Suprapubic skin (tissue), 4 donors: Measurements from ENCODE around the gene DCK. TPM values are rescaled to one million over a fixed set of nuclear protein-coding genes. Genes with fewer than 3 reads are reported as not detected.
"Not testable (repeated sequence)": the region's sequence is repeated elsewhere in the genome, so short reads cannot be mapped to it uniquely, and the experiment has no call there.

Source experiments
- DNase-seq, 2 donors: peaks; one replicate each; pipeline ENCODE4 v3.0.0-alpha.2; 2019; ENCODE audit warnings: low spot score in 2 of 2
- H3K27ac ChIP-seq: fragments of 200-600 bp; sonication (generic); one replicate; pipeline ENCODE4 v1.5.1; 2019
- H3K27me3 ChIP-seq: fragments of 200-600 bp; sonication (generic); one replicate; pipeline ENCODE4 v1.5.1; 2019
- H3K36me3 ChIP-seq: fragments of 200-600 bp; sonication (generic); one replicate; pipeline ENCODE4 v1.5.1; 2019
- H3K4me1 ChIP-seq: fragments of 200-600 bp; sonication (generic); one replicate; pipeline ENCODE4 v1.5.1; 2019
- H3K4me3 ChIP-seq: fragments of 200-600 bp; sonication (generic); one replicate; pipeline ENCODE4 v1.5.1; 2019; ENCODE audit warnings: mild to moderate bottlenecking
- H3K9me3 ChIP-seq: fragments of 200-600 bp; sonication (generic); one replicate; pipeline ENCODE4 v1.5.1; 2019
- EP300 ChIP-seq: sonication (generic); formaldehyde crosslinking; IDR thresholded peaks from one replicate; pipeline ENCODE4 v1.6.1; 2017; ENCODE audit warnings: antibody characterized with exemption
- POLR2A ChIP-seq, 2 donors: fragments of 450-650 bp; IDR thresholded peaks; one replicate each; pipeline ENCODE4 v1.6.1; 2017; ENCODE audit warnings: antibody characterized with exemption in 2 of 2, mild to moderate bottlenecking in 2 of 2, moderate library complexity in 2 of 2
- POLR2AphosphoS5 ChIP-seq, 3 donors: sonication (generic); formaldehyde crosslinking; IDR thresholded peaks; one replicate each; pipeline ENCODE4 v1.6.1; 2017; ENCODE audit warnings: antibody characterized with exemption in 3 of 3
- WGBS: methylation state at CpG from one replicate; pipeline ENCODE4 v1.1.5; 2018; 5-methylcytosine and 5-hydroxymethylcytosine counted together
- total RNA-seq, 4 donors: library from RNA; depleted of rRNA; stranded (reverse); fragments of >200 nt; gene quantifications; one replicate each; pipeline ENCODE4 v1.1.0, GENCODE V29; 2016
- TF ChIP-seq, protein P1 (sequence below), 2 donors: fragments of 200-600 bp in 1 of 2; fragments of 450-650 bp in 1 of 2; sonication (generic) in 1 of 2; IDR thresholded peaks; one replicate each; pipeline ENCODE4 v1.5.1; 2016 to 2019; ENCODE audit warnings: antibody characterized with exemption in 2 of 2, mild to moderate bottlenecking in 1 of 2, moderate library complexity in 1 of 2

The DCK gene
- total RNA-seq, 4 donors from 2014 or later: 7.7 to 19.6 (median 15.8) TPM

DNA sequence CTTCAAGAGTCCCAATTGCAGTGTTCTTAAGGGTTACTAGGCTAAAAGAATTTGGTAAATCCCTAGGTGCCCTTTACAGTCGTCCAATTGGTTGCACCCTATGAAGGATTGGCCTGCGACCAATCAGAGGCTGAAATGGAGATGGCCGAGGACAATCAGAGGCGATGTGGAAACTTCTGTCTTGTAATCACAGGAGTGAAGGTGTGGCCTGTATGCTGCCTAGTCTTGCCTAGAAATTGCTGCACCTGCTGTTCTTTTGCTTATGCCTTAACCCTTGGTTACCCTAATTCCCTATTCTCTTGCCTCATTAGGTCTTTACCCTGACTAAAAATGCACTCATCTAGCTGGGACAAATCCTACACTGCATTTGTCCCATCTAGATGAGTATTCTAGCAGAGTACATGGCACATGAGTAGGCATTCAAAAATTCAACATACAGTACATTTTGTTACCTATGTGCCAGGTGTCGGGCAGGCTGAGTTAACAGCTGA lies 1.0 kb upstream of the DCK start:
- H3K4me1 ChIP-seq: peaks cover 45% of the 10 kb centered on the region
- peak overlapping the region; percentile 89 for H3K4me3 ChIP-seq
- H3K36me3 ChIP-seq: no peaks in the 10 kb centered on the region
- 41% methylated on average over 5 of the region's 5 CpGs for WGBS
- no peaks in the 10 kb centered on the region for H3K9me3 ChIP-seq
- peak overlapping the region; percentile 90 for H3K27ac ChIP-seq
- H3K27me3 ChIP-seq: no peaks in the 10 kb centered on the region
- TF ChIP-seq POLR2AphosphoS5 (IDR thresholded peaks at IDR 0.05) (no peak), EP300 (no peak), POLR2A (IDR thresholded peaks at IDR 0.05) (no peak)
- TF ChIP-seq, protein P1, sequence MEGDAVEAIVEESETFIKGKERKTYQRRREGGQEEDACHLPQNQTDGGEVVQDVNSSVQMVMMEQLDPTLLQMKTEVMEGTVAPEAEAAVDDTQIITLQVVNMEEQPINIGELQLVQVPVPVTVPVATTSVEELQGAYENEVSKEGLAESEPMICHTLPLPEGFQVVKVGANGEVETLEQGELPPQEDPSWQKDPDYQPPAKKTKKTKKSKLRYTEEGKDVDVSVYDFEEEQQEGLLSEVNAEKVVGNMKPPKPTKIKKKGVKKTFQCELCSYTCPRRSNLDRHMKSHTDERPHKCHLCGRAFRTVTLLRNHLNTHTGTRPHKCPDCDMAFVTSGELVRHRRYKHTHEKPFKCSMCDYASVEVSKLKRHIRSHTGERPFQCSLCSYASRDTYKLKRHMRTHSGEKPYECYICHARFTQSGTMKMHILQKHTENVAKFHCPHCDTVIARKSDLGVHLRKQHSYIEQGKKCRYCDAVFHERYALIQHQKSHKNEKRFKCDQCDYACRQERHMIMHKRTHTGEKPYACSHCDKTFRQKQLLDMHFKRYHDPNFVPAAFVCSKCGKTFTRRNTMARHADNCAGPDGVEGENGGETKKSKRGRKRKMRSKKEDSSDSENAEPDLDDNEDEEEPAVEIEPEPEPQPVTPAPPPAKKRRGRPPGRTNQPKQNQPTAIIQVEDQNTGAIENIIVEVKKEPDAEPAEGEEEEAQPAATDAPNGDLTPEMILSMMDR (IDR thresholded peaks at IDR 0.05): no peak
- DNase-seq: no peak

DNA sequence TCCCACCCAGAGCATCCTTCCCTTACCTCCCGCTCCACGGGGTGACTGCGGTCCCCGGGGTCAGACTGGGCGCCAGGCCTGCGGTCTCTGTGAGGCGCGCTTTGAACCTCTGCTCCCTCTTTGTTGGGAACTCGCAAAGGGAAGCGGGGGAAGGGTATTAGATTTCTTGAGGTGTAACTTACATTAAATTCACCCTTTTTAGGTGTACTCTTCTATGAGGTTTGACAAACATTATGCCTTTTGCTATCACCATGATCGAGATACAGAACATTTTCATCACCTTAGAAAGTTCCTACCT lies 569 bp downstream of the DCK start:
- Histone ChIP-seq H3K36me3 (peaks cover 5% of the 10 kb centered on the region), H3K4me1 (peaks cover 48% of the 10 kb centered on the region), H3K27me3 (no peaks in the 10 kb centered on the region), H3K4me3 (peak overlapping the region; percentile 89), H3K27ac (peak overlapping the region; percentile 90), H3K9me3 (no peaks in the 10 kb centered on the region)
- no peak for TF ChIP-seq EP300
- DNase-seq: no peak
- WGBS: 4% methylated on average over 10 of the region's 11 CpGs

DNA sequence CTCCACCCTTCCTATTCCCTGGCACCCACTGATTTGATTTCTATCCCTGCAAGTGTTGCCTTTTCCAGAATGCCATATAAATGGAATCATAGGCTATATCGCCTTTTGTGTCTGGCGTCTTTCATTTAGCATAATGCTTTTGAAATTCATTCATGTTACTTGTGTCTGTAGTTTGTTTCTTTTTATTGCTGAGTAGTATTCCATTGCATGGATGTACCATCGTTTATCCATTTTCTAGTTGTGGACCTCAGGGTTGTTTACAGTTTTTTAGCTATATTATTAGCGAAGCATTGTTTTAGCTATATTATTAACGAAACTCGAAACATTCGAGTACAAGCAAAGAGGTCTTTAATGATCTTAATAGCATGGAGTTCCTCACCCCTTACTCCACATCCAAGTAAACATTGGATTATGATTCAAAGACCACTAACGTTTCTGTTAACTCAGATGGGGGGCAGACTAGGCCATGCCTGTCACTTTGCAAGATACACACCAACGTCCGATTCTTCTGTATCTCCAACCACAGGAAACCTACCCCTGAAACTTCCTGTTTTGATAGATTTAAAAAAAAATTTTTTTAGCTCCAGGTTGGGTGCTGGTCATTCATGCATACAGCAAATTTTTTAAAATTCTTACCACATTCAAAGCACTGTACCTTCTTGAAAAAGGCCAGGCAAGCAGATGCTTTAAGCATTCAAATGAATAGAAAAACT lies 1.1 kb downstream of the DCK start:
- peak overlapping the region; percentile 89 for H3K4me3 ChIP-seq
- no peaks in the 10 kb centered on the region for H3K27me3 ChIP-seq
- no peaks in the 10 kb centered on the region for H3K9me3 ChIP-seq
- TF ChIP-seq POLR2AphosphoS5 (IDR thresholded peaks at IDR 0.05): no peak
- TF ChIP-seq, protein P1 (IDR thresholded peaks at IDR 0.05): no peak
- TF ChIP-seq EP300: no peak
- TF ChIP-seq POLR2A (IDR thresholded peaks at IDR 0.05): no peak
- WGBS: 74% methylated on average over 10 of the region's 10 CpGs
- no peak for DNase-seq
- H3K4me1 ChIP-seq: peaks cover 48% of the 10 kb centered on the region
- peaks cover 8% of the 10 kb centered on the region for H3K36me3 ChIP-seq
- peak overlapping the region; percentile 90 for H3K27ac ChIP-seq

DNA sequence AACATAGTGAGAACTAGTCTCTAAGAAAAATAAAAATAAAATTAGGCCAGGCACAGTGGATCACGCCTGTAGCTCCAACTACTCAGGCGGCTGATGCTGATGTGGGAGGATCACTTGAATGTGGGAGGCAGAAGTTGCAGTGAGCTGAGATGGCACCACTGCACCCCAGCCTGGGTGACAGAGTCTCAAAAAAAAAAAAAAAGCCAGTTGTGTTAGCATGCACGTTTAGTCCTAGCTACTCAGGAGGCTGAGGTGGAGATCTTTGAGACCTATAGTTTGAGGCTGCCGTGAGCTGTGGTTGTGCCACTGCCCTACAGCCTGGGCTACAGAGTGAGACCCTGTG lies 2.5 kb downstream of the DCK start:
- H3K4me1 ChIP-seq: peaks cover 48% of the 10 kb centered on the region
- no peak for DNase-seq
- 47% methylated on average over 4 of the region's 4 CpGs for whole genome bisulfite sequencing
- peak overlapping the region; percentile 15 for H3K27ac ChIP-seq
- TF ChIP-seq, protein P1 (IDR thresholded peaks at IDR 0.05): no peak
- TF ChIP-seq POLR2A (IDR thresholded peaks at IDR 0.05): no peak
- TF ChIP-seq EP300: no peak
- TF ChIP-seq POLR2AphosphoS5 (IDR thresholded peaks at IDR 0.05): no peak
- H3K4me3 ChIP-seq: peak overlapping the region; percentile 18
- H3K9me3 ChIP-seq: no peaks in the 10 kb centered on the region
- H3K27me3 ChIP-seq: no peaks in the 10 kb centered on the region
- peaks cover 8% of the 10 kb centered on the region for H3K36me3 ChIP-seq

DNA sequence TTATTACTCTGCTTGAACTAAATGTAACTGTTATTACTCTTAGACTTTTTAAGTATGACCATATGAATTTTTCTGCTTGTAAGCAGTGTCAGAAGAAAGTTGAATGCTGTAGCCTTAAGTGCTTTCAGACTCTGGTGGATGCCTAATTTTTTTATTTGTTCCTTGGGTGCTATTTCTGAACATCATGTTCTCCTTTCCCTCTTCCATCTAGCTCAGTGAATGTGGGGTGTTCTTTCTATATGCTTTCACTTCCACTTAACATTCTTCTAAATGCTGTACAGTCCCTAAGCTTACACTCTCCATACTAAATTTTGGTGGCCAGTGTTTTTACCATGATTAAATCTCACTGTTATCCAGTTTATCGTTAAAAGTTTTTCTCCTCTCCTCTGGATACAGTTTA lies 3.6 kb downstream of the DCK start:
- no peak for DNase-seq
- Histone ChIP-seq H3K27me3 (no peaks in the 10 kb centered on the region), H3K9me3 (no peaks in the 10 kb centered on the region), H3K4me1 (peaks cover 47% of the 10 kb centered on the region), H3K36me3 (peaks cover 8% of the 10 kb centered on the region), H3K4me3 (no peak overlapping the region), H3K27ac (no peak overlapping the region)
- 63% methylated on average over 1 of the region's 1 CpG for WGBS
- TF ChIP-seq EP300: no peak
- no peak for TF ChIP-seq POLR2A (IDR thresholded peaks at IDR 0.05)
- TF ChIP-seq, protein P1 (IDR thresholded peaks at IDR 0.05): no peak
- TF ChIP-seq POLR2AphosphoS5 (IDR thresholded peaks at IDR 0.05): no peak

DNA sequence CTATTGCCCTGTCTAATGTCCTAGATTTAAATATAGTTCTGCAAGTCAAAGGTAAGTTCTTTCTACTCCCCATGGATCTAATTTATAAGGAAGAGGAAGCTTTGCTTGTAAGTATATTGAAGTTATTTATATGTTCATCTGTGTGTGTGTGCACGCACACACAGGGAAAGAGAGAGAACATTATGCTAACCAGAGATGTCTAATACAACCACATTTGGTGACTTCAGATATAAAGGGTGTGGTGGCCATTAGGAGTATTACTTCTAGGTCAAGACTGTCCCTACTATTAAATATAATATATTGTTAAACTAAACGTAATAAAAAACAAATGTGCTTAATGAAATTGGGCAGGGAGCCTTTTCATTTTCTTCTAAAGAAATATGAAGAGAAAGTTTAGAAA lies 4.1 kb downstream of the DCK start:
- Histone ChIP-seq H3K9me3 (no peaks in the 10 kb centered on the region), H3K4me1 (peaks cover 42% of the 10 kb centered on the region), H3K27me3 (no peaks in the 10 kb centered on the region), H3K4me3 (no peak overlapping the region), H3K36me3 (peaks cover 8% of the 10 kb centered on the region), H3K27ac (no peak overlapping the region)
- TF ChIP-seq POLR2A (IDR thresholded peaks at IDR 0.05): no peak
- TF ChIP-seq, protein P1 (IDR thresholded peaks at IDR 0.05): no peak
- TF ChIP-seq POLR2AphosphoS5 (IDR thresholded peaks at IDR 0.05): no peak
- TF ChIP-seq EP300: no peak
- no peak for DNase-seq
- whole genome bisulfite sequencing: 33% methylated on average over 2 of the region's 2 CpGs

DNA sequence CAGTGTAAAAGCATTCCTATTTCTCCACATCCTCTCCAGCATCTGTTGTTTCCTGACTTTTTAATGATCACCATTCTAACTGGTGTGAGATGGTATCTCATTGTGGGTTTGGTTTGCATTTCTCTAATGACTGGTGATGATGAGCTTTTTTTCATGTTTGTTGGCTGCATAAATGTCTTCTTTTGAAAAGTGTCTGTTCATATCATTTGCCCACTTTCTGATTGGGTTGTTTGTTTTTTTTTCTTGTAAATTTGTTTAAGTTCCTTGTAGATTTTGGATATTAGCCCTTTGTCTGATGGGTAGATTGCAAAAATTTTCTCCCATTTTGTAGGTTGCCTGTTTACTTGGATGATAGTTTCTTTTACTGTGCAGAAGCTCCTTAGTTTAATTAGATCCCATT lies 6.2 kb downstream of the DCK start:
- H3K9me3 ChIP-seq, H3K27ac ChIP-seq, DNase-seq, H3K27me3 ChIP-seq, H3K4me3 ChIP-seq: not testable (repeated sequence)
- peaks cover 31% of the 10 kb centered on the region for H3K4me1 ChIP-seq
- peaks cover 11% of the 10 kb centered on the region for H3K36me3 ChIP-seq

DNA sequence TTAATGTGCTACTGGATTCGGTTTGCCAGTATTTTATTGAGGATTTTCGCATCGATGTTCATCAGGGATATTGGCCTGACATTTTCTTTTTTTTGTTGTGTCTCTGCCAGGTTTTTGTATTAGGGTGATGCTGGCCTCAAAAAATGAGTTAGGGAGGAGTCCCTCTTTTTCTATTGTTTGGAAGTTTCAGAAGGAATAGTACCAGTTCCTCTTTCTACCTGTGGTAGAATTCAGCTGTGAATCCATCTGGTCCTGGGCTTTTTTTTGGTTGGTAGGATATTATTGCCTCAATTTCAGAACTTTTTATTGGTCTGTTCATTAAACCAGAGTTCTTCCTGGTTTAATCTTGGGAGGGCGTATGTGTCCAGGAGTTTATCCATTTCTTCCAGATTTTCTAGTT lies 7.9 kb downstream of the DCK start:
- peaks cover 16% of the 10 kb centered on the region for H3K4me1 ChIP-seq
- 97% methylated on average over 4 of the region's 4 CpGs for WGBS
- H3K4me3 ChIP-seq, H3K27me3 ChIP-seq, H3K27ac ChIP-seq, H3K9me3 ChIP-seq, DNase-seq: not testable (repeated sequence)
- peaks cover 11% of the 10 kb centered on the region for H3K36me3 ChIP-seq
